ENCODE results near the gene SNX12.

SNX12 gene

GRCh38 chrX:71057848-71058530 lies 10.1 kb downstream of the SNX12 start:
- Histone ChIP-seq H3K4ac (ENCODE audit: low read depth, low read length) (no peak overlapping the region), H2BK12ac (ENCODE audit: low read length) (no peak overlapping the region), H3K27ac (ENCODE audit: low read depth, low read length) (no peak overlapping the region), H3K4me2 (ENCODE audit: low read length) (no peak overlapping the region), H3K18ac (ENCODE audit: low read length) (no peak overlapping the region), H2BK120ac (ENCODE audit: insufficient read depth, low read length, poor library complexity) (no peak overlapping the region), H3K4me3 (ENCODE audit: low read depth, low read length) (no peak overlapping the region), H3K9me3 (ENCODE audit: insufficient read depth, low read depth, low read length) (no peaks in the 10 kb centered on the region), H3K23ac (ENCODE audit: low read length) (no peak overlapping the region), H3K36me3 (ENCODE audit: control insufficient read depth in 1 of 2, insufficient read depth in 2 of 2, low read length in 2 of 2) (peaks cover 14 to 22% of the 10 kb centered on the region in 2 experiments), H4K12ac (ENCODE audit: low read depth, low read length) (no peak overlapping the region), H3K14ac (ENCODE audit: low read length) (no peak overlapping the region), H2AFZ (ENCODE audit: insufficient read depth, low read length, poor library complexity) (no peak overlapping the region), H3K4me1 (ENCODE audit: control insufficient read depth in 1 of 2, insufficient read depth in 2 of 2, low read length in 2 of 2) (no peaks in the 10 kb centered on the region), H3K9ac (ENCODE audit: low read length) (no peak overlapping the region), H2AK5ac (ENCODE audit: low read length) (no peak overlapping the region), H4K8ac (ENCODE audit: low read depth, low read length) (no peak overlapping the region), H3K79me2 (ENCODE audit: control insufficient read depth, insufficient read depth, low read length, poor library complexity) (no peaks in the 10 kb centered on the region), H3K79me1 (ENCODE audit: low read length) (no peaks in the 10 kb centered on the region), H3K27me3 (ENCODE audit: insufficient read depth, low read length) (no peaks in the 10 kb centered on the region), H4K91ac (ENCODE audit: low read depth, low read length) (no peak overlapping the region), H2BK5ac (ENCODE audit: low read depth, low read length, poor library complexity) (no peak overlapping the region)
- no peak for DNase-seq
- no CpG with 5 or more reads among the region's 3 CpGs for WGBS (ENCODE audit: extremely low coverage, insufficient coverage, insufficient read length)

GRCh38 chrX:71056867-71057266 lies 11.3 kb downstream of the SNX12 start:
- H4K8ac ChIP-seq (ENCODE audit: low read depth, low read length): no peak overlapping the region
- H3K4me3 ChIP-seq (ENCODE audit: low read depth, low read length): no peak overlapping the region
- no peaks in the 10 kb centered on the region for H3K79me2 ChIP-seq (ENCODE audit: control insufficient read depth, insufficient read depth, low read length, poor library complexity)
- no peak overlapping the region for H3K18ac ChIP-seq (ENCODE audit: low read length)
- H2AFZ ChIP-seq (ENCODE audit: insufficient read depth, low read length, poor library complexity): no peak overlapping the region
- H3K27me3 ChIP-seq (ENCODE audit: insufficient read depth, low read length): no peaks in the 10 kb centered on the region
- no peak overlapping the region for H3K4ac ChIP-seq (ENCODE audit: low read depth, low read length)
- H2BK120ac ChIP-seq (ENCODE audit: insufficient read depth, low read length, poor library complexity): no peak overlapping the region
- H3K9me3 ChIP-seq (ENCODE audit: insufficient read depth, low read depth, low read length): no peaks in the 10 kb centered on the region
- H3K79me1 ChIP-seq (ENCODE audit: low read length): no peaks in the 10 kb centered on the region
- H3K23ac ChIP-seq (ENCODE audit: low read length): no peak overlapping the region
- no peak overlapping the region for H3K27ac ChIP-seq (ENCODE audit: low read depth, low read length)
- H2BK5ac ChIP-seq (ENCODE audit: low read depth, low read length, poor library complexity): no peak overlapping the region
- no peak for DNase-seq
- no peak overlapping the region for H4K12ac ChIP-seq (ENCODE audit: low read depth, low read length)
- H2BK12ac ChIP-seq (ENCODE audit: low read length): no peak overlapping the region
- no peak overlapping the region for H4K91ac ChIP-seq (ENCODE audit: low read depth, low read length)
- peaks cover 14 to 17% of the 10 kb centered on the region in 2 experiments for H3K36me3 ChIP-seq (ENCODE audit: control insufficient read depth in 1 of 2, insufficient read depth in 2 of 2, low read length in 2 of 2)
- H3K14ac ChIP-seq (ENCODE audit: low read length): no peak overlapping the region
- no peak overlapping the region for H3K4me2 ChIP-seq (ENCODE audit: low read length)
- H2AK5ac ChIP-seq (ENCODE audit: low read length): no peak overlapping the region
- H3K9ac ChIP-seq (ENCODE audit: low read length): no peak overlapping the region
- no peaks in the 10 kb centered on the region for H3K4me1 ChIP-seq (ENCODE audit: control insufficient read depth in 1 of 2, insufficient read depth in 2 of 2, low read length in 2 of 2)

GRCh38 chrX:71053217-71053621 lies 14.9 kb downstream of the SNX12 start:
- H3K4ac ChIP-seq (ENCODE audit: low read depth, low read length): no peak overlapping the region
- no CpG with 5 or more reads among the region's 18 CpGs for WGBS (ENCODE audit: extremely low coverage, insufficient coverage, insufficient read length)
- no peak overlapping the region for H3K18ac ChIP-seq (ENCODE audit: low read length)
- H3K4me2 ChIP-seq (ENCODE audit: low read length): peak overlapping the region; percentile 69
- H2BK12ac ChIP-seq (ENCODE audit: low read length): no peak overlapping the region
- H2AK5ac ChIP-seq (ENCODE audit: low read length): no peak overlapping the region
- no peak overlapping the region for H4K12ac ChIP-seq (ENCODE audit: low read depth, low read length)
- no peak overlapping the region for H4K91ac ChIP-seq (ENCODE audit: low read depth, low read length)
- H4K8ac ChIP-seq (ENCODE audit: low read depth, low read length): no peak overlapping the region
- H3K79me2 ChIP-seq (ENCODE audit: control insufficient read depth, insufficient read depth, low read length, poor library complexity): no peaks in the 10 kb centered on the region
- H3K79me1 ChIP-seq (ENCODE audit: low read length): no peaks in the 10 kb centered on the region
- H3K27me3 ChIP-seq (ENCODE audit: insufficient read depth, low read length): no peaks in the 10 kb centered on the region
- no peak for DNase-seq
- H3K9ac ChIP-seq (ENCODE audit: low read length): no peak overlapping the region
- H3K27ac ChIP-seq (ENCODE audit: low read depth, low read length): no peak overlapping the region
- H2BK120ac ChIP-seq (ENCODE audit: insufficient read depth, low read length, poor library complexity): no peak overlapping the region
- H3K4me3 ChIP-seq (ENCODE audit: low read depth, low read length): peak overlapping the region; percentile 55
- no peak overlapping the region for H2BK5ac ChIP-seq (ENCODE audit: low read depth, low read length, poor library complexity)
- no peaks in the 10 kb centered on the region for H3K36me3 ChIP-seq (ENCODE audit: control insufficient read depth in 1 of 2, insufficient read depth in 2 of 2, low read length in 2 of 2)
- no peak overlapping the region for H2AFZ ChIP-seq (ENCODE audit: insufficient read depth, low read length, poor library complexity)
- H3K9me3 ChIP-seq (ENCODE audit: insufficient read depth, low read depth, low read length): no peaks in the 10 kb centered on the region
- no peak overlapping the region for H3K23ac ChIP-seq (ENCODE audit: low read length)
- H3K14ac ChIP-seq (ENCODE audit: low read length): no peak overlapping the region
- no peaks in the 10 kb centered on the region for H3K4me1 ChIP-seq (ENCODE audit: control insufficient read depth in 1 of 2, insufficient read depth in 2 of 2, low read length in 2 of 2)

GRCh38 chrX:71052721-71053120 lies 15.4 kb downstream of the SNX12 start:
- no peak overlapping the region for H3K18ac ChIP-seq (ENCODE audit: low read length)
- no peak overlapping the region for H2BK120ac ChIP-seq (ENCODE audit: insufficient read depth, low read length, poor library complexity)
- no peaks in the 10 kb centered on the region for H3K79me2 ChIP-seq (ENCODE audit: control insufficient read depth, insufficient read depth, low read length, poor library complexity)
- no peaks in the 10 kb centered on the region for H3K9me3 ChIP-seq (ENCODE audit: insufficient read depth, low read depth, low read length)
- H3K4me2 ChIP-seq (ENCODE audit: low read length): peak overlapping the region; percentile 69
- H4K12ac ChIP-seq (ENCODE audit: low read depth, low read length): peak overlapping the region; percentile 72
- H3K4me3 ChIP-seq (ENCODE audit: low read depth, low read length): peak overlapping the region; percentile 55
- H3K9ac ChIP-seq (ENCODE audit: low read length): no peak overlapping the region
- no peaks in the 10 kb centered on the region for H3K79me1 ChIP-seq (ENCODE audit: low read length)
- H2AK5ac ChIP-seq (ENCODE audit: low read length): no peak overlapping the region
- H3K14ac ChIP-seq (ENCODE audit: low read length): no peak overlapping the region
- no peak overlapping the region for H3K4ac ChIP-seq (ENCODE audit: low read depth, low read length)
- no peaks in the 10 kb centered on the region for H3K4me1 ChIP-seq (ENCODE audit: control insufficient read depth in 1 of 2, insufficient read depth in 2 of 2, low read length in 2 of 2)
- no peak overlapping the region for H3K23ac ChIP-seq (ENCODE audit: low read length)
- no peak overlapping the region for H2BK12ac ChIP-seq (ENCODE audit: low read length)
- H4K91ac ChIP-seq (ENCODE audit: low read depth, low read length): no peak overlapping the region
- no peak overlapping the region for H2BK5ac ChIP-seq (ENCODE audit: low read depth, low read length, poor library complexity)
- H3K36me3 ChIP-seq (ENCODE audit: control insufficient read depth in 1 of 2, insufficient read depth in 2 of 2, low read length in 2 of 2): no peaks in the 10 kb centered on the region
- no CpG with 5 or more reads among the region's 7 CpGs for WGBS (ENCODE audit: extremely low coverage, insufficient coverage, insufficient read length)
- no peaks in the 10 kb centered on the region for H3K27me3 ChIP-seq (ENCODE audit: insufficient read depth, low read length)
- no peak overlapping the region for H4K8ac ChIP-seq (ENCODE audit: low read depth, low read length)
- no peak overlapping the region for H2AFZ ChIP-seq (ENCODE audit: insufficient read depth, low read length, poor library complexity)
- no peak overlapping the region for H3K27ac ChIP-seq (ENCODE audit: low read depth, low read length)
- DNase-seq: no peak
